ENCODE results near the gene ATG5. TPM values are rescaled to one million over a fixed set of nuclear protein-coding genes. Genes with fewer than 3 reads are reported as not detected.

Gene ATG5
- total RNA-seq, 1 experiment from 2014 or later = 53.7 TPM

DNA sequence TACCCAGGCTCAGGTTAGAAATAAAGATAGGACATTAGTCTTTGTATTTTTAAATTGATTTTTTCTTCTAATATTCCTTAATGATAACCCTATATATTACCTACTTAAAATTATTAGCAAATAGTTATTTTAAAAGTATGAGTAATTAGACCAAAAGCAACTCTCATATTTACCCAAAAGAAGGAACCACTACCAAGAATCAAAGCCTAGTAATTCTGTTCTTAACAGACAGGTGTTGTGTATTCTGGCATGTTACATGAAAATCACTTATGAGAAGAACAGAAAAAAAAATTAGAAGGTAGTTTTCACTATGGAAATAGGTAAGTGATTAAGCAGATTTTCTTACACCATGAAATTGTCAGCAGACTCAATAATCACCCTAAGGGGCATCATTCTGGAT lies 105.1 kb downstream of the ATG5 start:
- DNase-seq (ENCODE audit: low spot score) = no peak

DNA sequence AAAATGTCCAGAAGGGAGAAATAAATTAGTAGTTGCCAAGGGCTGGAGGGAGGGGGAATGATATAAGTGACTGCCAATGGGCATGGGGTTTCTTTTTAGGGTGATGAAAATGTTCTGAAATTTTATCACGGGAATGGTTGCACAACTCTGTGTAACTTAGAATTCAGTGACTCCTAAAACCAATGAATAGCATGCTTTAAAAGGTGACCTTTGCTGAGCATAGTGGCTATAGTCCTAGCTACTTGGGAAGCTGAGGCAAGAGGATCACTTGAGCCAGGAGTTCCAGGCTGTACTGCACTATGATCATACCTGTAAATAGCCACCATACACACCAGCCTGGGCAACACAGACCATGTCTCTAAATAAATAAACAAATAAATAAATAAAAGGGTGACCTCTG lies 109.0 kb downstream of the ATG5 start:
- DNase-seq (ENCODE audit: low spot score) = no peak

- no peak for DNase-seq (ENCODE audit: low spot score)
These were observed 110.0 kb downstream of the ATG5 start for GRCh38 chr6:106215608-106216007.

DNA sequence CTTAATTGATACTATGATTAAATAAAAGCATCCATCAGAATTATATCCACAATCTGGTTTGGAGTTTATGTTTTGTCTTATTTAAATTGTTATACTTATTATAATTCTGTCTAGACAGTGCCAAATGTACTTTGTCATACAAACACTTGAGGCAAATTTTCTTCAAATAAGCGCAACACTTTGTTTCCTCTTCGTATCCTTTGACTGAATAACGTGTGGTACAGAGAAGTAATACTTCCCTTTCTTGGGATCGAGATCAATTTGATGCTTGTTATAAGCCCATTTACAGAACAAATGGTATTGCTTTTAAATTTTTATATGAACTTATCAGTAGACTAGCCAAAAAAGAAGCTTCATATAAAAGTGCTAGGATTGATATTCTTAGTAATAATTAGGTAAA lies 111.0 kb downstream of the ATG5 start:
- no peak for DNase-seq (ENCODE audit: low spot score)

DNA sequence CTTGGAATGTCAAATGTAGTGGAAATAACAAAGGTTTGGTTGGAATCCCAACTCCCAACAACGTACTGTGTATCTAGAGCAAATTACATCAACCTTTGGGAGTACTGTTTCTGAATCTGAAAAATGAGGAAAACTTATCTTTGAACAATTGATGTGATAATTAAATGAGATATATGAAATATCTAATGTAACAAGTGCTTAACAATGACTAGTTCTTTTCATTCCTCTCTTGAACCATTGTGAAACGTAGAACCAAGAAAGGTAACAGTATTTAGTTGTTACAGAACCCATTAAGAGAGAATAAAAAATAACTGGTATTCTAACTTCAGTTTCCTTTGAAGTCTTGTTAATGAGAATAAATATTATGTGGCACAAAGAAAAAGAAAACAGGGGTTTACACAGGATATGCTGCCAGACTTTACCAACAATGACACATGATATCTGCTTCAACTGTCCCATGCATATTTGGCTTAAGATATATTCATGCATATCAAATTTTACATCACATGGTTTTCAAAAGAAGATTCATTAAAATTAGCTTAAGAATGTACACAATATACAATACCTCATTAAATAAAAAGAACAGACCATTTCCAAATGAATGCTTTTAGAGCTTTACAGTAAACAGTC lies 111.8 kb downstream of the ATG5 start:
- no peak for DNase-seq (ENCODE audit: low spot score)

DNA sequence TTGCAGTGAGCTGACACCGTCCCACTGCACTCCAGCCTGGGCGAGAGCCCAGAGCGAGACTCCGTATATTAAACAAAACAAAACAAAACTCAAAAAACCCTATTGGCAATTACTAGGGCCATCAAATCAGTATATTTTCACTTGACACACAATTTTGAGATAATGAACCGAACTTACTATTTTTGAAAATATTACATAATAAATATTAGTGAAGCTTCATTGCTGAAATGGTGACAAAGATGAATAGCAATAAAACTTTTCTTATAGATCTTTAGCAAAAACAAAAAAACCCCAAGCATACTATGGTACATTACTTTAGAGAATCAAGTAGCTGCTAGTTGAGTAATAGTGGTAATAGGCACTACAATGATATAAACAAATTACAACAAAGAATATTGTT lies 113.0 kb downstream of the ATG5 start:
- no peak for DNase-seq (ENCODE audit: low spot score)

DNA sequence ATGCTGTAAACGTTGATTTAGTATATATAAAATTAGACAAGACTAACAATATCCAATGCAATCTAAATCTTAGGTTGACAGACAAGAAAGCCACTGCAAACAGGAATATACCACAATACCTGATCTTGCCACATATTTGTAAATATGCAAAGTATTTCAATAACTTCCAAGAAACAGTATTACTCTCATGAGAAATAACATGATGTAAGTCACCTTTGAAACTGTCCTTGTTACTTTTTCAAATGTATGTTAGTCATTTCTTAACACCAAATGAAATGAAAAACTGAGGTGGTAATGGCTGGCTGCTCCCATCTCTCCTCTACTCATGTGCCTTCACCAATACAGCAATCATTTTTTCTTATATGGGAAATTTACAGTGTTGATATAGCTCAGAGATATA lies 118.7 kb downstream of the ATG5 start:
- no peak for DNase-seq (ENCODE audit: low spot score)

- DNase-seq (ENCODE audit: low spot score) = no peak
These were observed 120.6 kb downstream of the ATG5 start for GRCh38 chr6:106204961-106205360.

DNA sequence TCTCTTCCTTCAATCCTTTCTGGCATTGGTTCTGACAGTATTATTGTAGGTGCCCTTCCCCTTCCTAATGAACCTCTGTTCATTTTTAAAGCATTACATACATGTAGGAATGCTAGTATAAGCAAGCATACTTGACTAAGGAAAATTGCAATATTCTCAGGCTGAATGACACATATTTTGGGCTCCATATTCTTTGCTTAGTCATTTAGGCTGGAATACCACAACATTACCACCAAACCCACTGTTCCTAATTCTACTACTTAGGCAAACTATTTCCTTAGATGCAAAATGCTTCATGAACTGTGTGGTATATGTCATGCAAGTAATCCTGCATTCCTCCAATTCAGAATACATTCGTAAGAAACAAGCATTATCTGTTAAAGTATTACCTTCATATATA lies 125.6 kb downstream of the ATG5 start:
- DNase-seq (ENCODE audit: low spot score) = peak; percentile 26

GRCh38 chr6:106199331-106199730 lies 126.2 kb downstream of the ATG5 start:
- DNase-seq (ENCODE audit: low spot score) = no peak

GRCh38 chr6:106197441-106197840 lies 128.1 kb downstream of the ATG5 start:
- no peak for DNase-seq (ENCODE audit: low spot score)

GRCh38 chr6:106194949-106195921 lies 130.3 kb downstream of the ATG5 start:
- DNase-seq (ENCODE audit: low spot score) = peak; percentile 8

DNA sequence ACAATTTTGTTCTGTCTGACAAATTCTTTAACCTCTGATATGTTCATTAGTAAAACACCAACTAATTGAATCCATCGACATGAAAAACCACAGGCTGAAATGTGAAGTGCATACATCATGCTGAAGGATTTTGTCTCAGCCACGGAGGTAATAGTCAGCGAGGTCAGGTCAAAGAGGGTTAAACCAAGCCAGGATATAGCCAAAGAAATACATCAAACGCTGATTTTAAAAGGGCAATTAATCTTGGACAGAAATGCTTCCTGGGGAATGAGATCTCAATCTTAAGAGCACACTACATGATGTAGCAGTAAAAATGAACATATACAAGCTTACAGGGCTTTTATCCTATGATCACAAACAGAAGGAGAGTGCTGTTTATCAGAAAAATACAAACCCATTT lies 132.7 kb downstream of the ATG5 start:
- peak; percentile 54 for DNase-seq (ENCODE audit: low spot score)

- DNase-seq (ENCODE audit: low spot score) = no peak
These were observed 137.3 kb downstream of the ATG5 start for GRCh38 chr6:106188104-106188794.

DNA sequence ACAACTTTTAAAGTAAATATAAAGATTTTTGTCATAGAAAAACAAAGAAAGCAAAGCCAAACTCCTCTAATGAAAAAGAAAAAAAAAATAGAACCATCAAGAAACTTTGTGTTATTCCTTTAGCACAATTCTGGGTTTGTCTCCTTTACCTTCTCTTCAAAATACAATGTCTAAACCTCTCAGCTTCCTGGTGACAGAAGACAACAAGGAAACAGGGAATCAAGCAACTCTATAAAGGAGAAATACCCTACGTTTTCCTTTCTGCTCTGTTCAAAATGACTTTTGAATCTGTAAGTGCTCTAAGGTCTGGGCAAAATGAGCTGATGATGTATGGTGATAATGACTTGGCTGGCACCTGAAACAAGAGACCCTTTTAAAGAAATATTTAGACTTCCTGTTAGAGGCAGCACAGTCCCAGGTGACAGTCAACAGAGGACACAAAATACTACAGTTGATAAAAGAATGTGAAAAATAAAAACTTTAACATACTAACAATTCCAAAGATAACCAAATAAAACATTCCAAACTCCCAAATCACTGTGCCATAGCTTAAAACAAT lies 138.1 kb downstream of the ATG5 start:
- no peak for DNase-seq (ENCODE audit: low spot score)

- DNase-seq (ENCODE audit: low spot score) = no peak
These were observed 138.8 kb downstream of the ATG5 start for GRCh38 chr6:106186714-106187113.

DNA sequence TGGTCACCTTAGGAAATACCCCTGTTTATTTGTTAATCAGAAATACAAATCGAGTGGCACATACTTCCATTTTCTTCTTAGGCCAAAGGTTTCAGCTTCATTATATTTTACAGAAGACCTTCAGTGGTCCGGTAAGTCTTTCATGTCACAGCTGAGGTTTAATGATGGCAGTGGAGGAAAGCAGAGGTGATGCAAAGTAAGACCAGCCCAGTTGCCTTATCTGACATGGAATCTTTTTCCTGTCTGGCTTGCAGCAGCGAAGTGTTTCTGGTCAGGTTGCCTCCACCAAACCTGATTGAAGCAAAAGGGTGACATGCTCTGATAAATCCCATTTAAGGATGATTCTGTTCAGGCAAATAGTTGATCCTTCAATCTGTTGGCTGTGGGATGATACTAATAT lies 139.4 kb downstream of the ATG5 start:
- no peak for DNase-seq (ENCODE audit: low spot score)

DNA sequence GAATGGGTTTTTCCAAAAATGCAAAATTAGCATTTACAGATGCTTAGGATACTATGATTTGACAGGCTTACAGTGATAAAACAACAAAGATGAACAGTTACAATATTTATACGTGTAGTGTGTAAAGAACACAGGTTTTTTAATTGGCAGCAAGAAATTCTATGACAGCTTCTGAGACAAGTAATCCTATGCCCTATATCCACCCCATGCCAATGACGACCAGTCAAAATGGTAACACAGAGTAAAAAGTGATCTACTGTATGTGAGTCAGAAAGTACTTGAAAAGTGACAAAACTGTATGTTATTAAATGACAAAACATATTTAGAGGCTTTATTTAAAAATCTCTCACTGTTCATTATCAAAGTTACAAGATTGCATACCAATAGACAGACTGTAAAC lies 139.9 kb downstream of the ATG5 start:
- no peak for DNase-seq (ENCODE audit: low spot score)

DNA sequence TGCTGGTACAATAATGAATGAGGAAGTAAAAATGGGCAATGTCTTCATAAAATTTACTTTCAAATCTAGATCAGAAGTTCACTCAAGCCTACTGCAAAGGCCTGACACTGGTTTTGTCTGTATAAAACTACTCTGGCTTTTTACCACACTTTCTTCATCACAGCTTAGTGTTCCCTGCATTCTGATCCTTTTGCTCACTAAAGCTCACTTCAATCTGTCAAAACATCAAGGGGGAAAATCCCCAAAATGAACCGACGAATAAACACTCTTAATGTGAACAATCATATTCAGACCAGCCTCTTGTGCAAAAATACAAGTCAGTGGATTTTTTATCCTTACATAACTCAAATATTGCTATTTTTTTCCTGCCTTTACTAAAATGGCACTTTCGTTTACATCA lies 140.9 kb downstream of the ATG5 start:
- no peak for DNase-seq (ENCODE audit: low spot score)

DNA sequence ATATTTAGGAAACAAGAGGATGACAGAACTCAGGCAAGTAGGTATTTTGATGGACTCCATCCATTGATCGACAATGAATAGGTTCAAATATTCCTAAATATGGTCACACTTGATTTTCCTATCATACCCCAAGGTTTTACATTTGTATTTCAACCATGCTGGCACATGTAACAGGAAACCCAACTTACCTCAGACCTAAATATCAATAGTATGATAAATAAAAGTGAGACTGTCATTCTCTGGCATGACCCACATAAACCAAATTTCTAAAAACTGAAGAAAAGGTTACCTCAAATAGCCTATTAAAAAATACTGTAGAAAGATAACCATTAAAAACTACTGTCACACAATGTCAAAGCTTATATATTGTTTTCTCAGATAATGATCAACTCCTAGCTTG lies 142.1 kb downstream of the ATG5 start:
- DNase-seq (ENCODE audit: low spot score) = no peak

DNA sequence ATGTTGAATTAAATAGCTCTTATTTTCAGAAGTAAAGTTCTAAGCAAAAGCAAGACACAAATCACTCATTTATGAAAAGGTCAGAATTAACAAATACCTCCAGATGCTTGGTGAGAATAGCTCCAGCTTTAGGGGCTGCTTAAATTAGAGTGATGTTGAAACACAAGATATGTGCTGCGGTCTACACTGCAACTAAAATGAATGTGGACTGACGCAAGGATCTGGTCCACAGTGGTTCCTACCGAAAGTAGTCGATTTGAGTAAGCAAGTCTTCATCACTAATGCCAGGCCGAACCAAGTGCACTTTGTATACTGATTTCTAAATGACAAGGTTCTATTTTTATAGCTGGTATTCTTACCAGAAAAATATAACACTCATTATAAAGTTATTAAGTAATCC lies 143.1 kb downstream of the ATG5 start:
- no peak for DNase-seq (ENCODE audit: low spot score)

- peak; percentile 80 for DNase-seq (ENCODE audit: low spot score)
These were observed 143.7 kb downstream of the ATG5 start for GRCh38 chr6:106181664-106182418.
